ENCODE data around the gene RALA.

Gene RALA

GRCh38 chr7:39631736-39632308 lies 8.4 kb downstream of the RALA start:
- ChIA-PET CTCF (no interaction called here), POLR2A (interaction anchor here (1.0 kb wide), 1 partner anchor 9 kb away, joined by 3 read pairs; no protein-coding TSS in a partner anchor)
- TF ChIP-seq ZNF384 (IDR thresholded peaks at IDR 0.05) (no peak), L3MBTL2 (conservative IDR thresholded peaks at IDR 0.05) (no peak), SUZ12 (IDR thresholded peaks at IDR 0.05) (no peak), BHLHE40 (IDR thresholded peaks at IDR 0.05; ENCODE audit: borderline replicate concordance) (no peak), ARNT (IDR thresholded peaks at IDR 0.05) (no peak), FOXM1 (IDR thresholded peaks at IDR 0.05; ENCODE audit: borderline replicate concordance) (no peak), FOXK2 (IDR thresholded peaks at IDR 0.05) (no peak), PKNOX1 (IDR thresholded peaks at IDR 0.05) (no peak), LEF1 (IDR thresholded peaks at IDR 0.05; ENCODE audit: borderline replicate concordance) (no peak), TARDBP (IDR thresholded peaks at IDR 0.05) (no peak), SP1 (IDR thresholded peaks at IDR 0.05) (no peak), NFRKB (IDR thresholded peaks at IDR 0.05) (no peak), FOXA1 (IDR thresholded peaks at IDR 0.05) (no peak)
- DNase-seq (ENCODE audit: extremely low spot score) = no peak

GRCh38 chr7:39633563-39634477 lies 10.4 kb downstream of the RALA start:
- CTCF ChIA-PET = no interaction called here
- TF ChIP-seq CTBP1 (IDR thresholded peaks at IDR 0.05; ENCODE audit: borderline replicate concordance) (no peak), NFRKB (IDR thresholded peaks at IDR 0.05) (no peak), FOXK2 (IDR thresholded peaks at IDR 0.05) (no peak), FOXM1 (IDR thresholded peaks at IDR 0.05; ENCODE audit: borderline replicate concordance) (no peak), ELF4 (IDR thresholded peaks at IDR 0.05) (no peak), L3MBTL2 (conservative IDR thresholded peaks at IDR 0.05) (no peak), SP1 (IDR thresholded peaks at IDR 0.05) (no peak), ARNT (IDR thresholded peaks at IDR 0.05) (no peak), TARDBP (IDR thresholded peaks at IDR 0.05) (no peak), FOXA1 (IDR thresholded peaks at IDR 0.05) (no peak), HDGF (IDR thresholded peaks at IDR 0.05; ENCODE audit: borderline replicate concordance) (no peak), SUZ12 (IDR thresholded peaks at IDR 0.05) (no peak), BHLHE40 (IDR thresholded peaks at IDR 0.05; ENCODE audit: borderline replicate concordance) (no peak), LEF1 (IDR thresholded peaks at IDR 0.05; ENCODE audit: borderline replicate concordance) (no peak), ZNF384 (IDR thresholded peaks at IDR 0.05) (no peak), PKNOX1 (IDR thresholded peaks at IDR 0.05) (no peak)
- POLR2A ChIA-PET = no interaction called here
- DNase-seq (ENCODE audit: extremely low spot score) = no peak

GRCh38 chr7:39634478-39634805 lies 11.1 kb downstream of the RALA start:
- TF ChIP-seq L3MBTL2 (conservative IDR thresholded peaks at IDR 0.05) (no peak), TARDBP (IDR thresholded peaks at IDR 0.05) (no peak), CTBP1 (IDR thresholded peaks at IDR 0.05; ENCODE audit: borderline replicate concordance) (no peak), BHLHE40 (IDR thresholded peaks at IDR 0.05; ENCODE audit: borderline replicate concordance) (no peak), ARNT (IDR thresholded peaks at IDR 0.05) (no peak), ELF4 (IDR thresholded peaks at IDR 0.05) (no peak), NFRKB (IDR thresholded peaks at IDR 0.05) (no peak), PKNOX1 (IDR thresholded peaks at IDR 0.05) (no peak), SP1 (IDR thresholded peaks at IDR 0.05) (no peak), SUZ12 (IDR thresholded peaks at IDR 0.05) (no peak), FOXM1 (IDR thresholded peaks at IDR 0.05; ENCODE audit: borderline replicate concordance) (no peak), LEF1 (IDR thresholded peaks at IDR 0.05; ENCODE audit: borderline replicate concordance) (no peak), HDGF (IDR thresholded peaks at IDR 0.05; ENCODE audit: borderline replicate concordance) (no peak), ZNF384 (IDR thresholded peaks at IDR 0.05) (no peak), FOXK2 (IDR thresholded peaks at IDR 0.05) (no peak)
- DNase-seq (ENCODE audit: extremely low spot score) = no peak
- CTCF ChIA-PET = no interaction called here
- POLR2A ChIA-PET = no interaction called here

- ChIA-PET POLR2A (no interaction called here), CTCF (no interaction called here)
- TF ChIP-seq ELF4 (IDR thresholded peaks at IDR 0.05) (no peak), FOXM1 (IDR thresholded peaks at IDR 0.05; ENCODE audit: borderline replicate concordance) (no peak), FOXA1 (IDR thresholded peaks at IDR 0.05) (no peak), PKNOX1 (IDR thresholded peaks at IDR 0.05) (no peak), LEF1 (IDR thresholded peaks at IDR 0.05; ENCODE audit: borderline replicate concordance) (no peak), SP1 (IDR thresholded peaks at IDR 0.05) (no peak), L3MBTL2 (conservative IDR thresholded peaks at IDR 0.05) (no peak), CTBP1 (IDR thresholded peaks at IDR 0.05; ENCODE audit: borderline replicate concordance) (no peak), HDGF (IDR thresholded peaks at IDR 0.05; ENCODE audit: borderline replicate concordance) (no peak)
- DNase-seq (ENCODE audit: extremely low spot score) = no peak
These were observed 14.0 kb downstream of the RALA start for GRCh38 chr7:39637400-39637799.

- ChIA-PET CTCF (no interaction called here), POLR2A (no interaction called here)
- TF ChIP-seq FOXM1 (IDR thresholded peaks at IDR 0.05; ENCODE audit: borderline replicate concordance) (no peak), SUZ12 (IDR thresholded peaks at IDR 0.05) (no peak), FOXK2 (IDR thresholded peaks at IDR 0.05) (no peak), ELF4 (IDR thresholded peaks at IDR 0.05) (no peak), HDGF (IDR thresholded peaks at IDR 0.05; ENCODE audit: borderline replicate concordance) (no peak), BHLHE40 (IDR thresholded peaks at IDR 0.05; ENCODE audit: borderline replicate concordance) (no peak), LEF1 (IDR thresholded peaks at IDR 0.05; ENCODE audit: borderline replicate concordance) (no peak), ZNF384 (IDR thresholded peaks at IDR 0.05) (no peak), FOXA1 (IDR thresholded peaks at IDR 0.05) (no peak), L3MBTL2 (conservative IDR thresholded peaks at IDR 0.05) (no peak), TARDBP (IDR thresholded peaks at IDR 0.05) (no peak), CTBP1 (IDR thresholded peaks at IDR 0.05; ENCODE audit: borderline replicate concordance) (no peak), PKNOX1 (IDR thresholded peaks at IDR 0.05) (no peak), NFRKB (IDR thresholded peaks at IDR 0.05) (no peak), ARNT (IDR thresholded peaks at IDR 0.05) (no peak)
- no peak for DNase-seq (ENCODE audit: extremely low spot score)
These were observed 14.7 kb downstream of the RALA start for GRCh38 chr7:39637963-39638485.

Measured in HEK293T (cell line).